Measurements from ENCODE around the gene PITPNM1. TPM values are rescaled to one million over a fixed set of nuclear protein-coding genes. Genes with fewer than 3 reads are reported as not detected.

Gene PITPNM1
- total and polyA plus RNA-seq, 2 of the 13 experiments (the other 11 are each of a cell fraction or from before 2014, with no cell fraction given): 8.2 to 8.5 TPM

- TF ChIP-seq FOXO4 (CRISPR knock-in tag; conservative IDR thresholded peaks at IDR 0.05): no peak
- no peak for TF ChIP-seq KIAA2018 (CRISPR knock-in tag; IDR thresholded peaks at IDR 0.05; ENCODE audit: borderline replicate concordance)
- no peak for TF ChIP-seq ZFP36 (IDR thresholded peaks at IDR 0.05; ENCODE audit: borderline replicate concordance, low read depth, low read length, partially characterized antibody)
- no peak for TF ChIP-seq REL (CRISPR knock-in tag; conservative IDR thresholded peaks at IDR 0.05)
- no peak for TF ChIP-seq NFKBIZ (CRISPR knock-in tag; IDR thresholded peaks at IDR 0.05)
- no peak for TF ChIP-seq MAZ (IDR thresholded peaks at IDR 0.05; ENCODE audit: borderline replicate concordance, low read depth, low read length)
- no peak for TF ChIP-seq MAZ (CRISPR knock-in tag; IDR thresholded peaks at IDR 0.05; ENCODE audit: low read depth)
- TF ChIP-seq ZBTB8A (CRISPR knock-in tag; IDR thresholded peaks at IDR 0.05; ENCODE audit: borderline replicate concordance, low read depth): no peak
- no peak for TF ChIP-seq ZBTB33 (CRISPR knock-in tag; IDR thresholded peaks at IDR 0.05)
- TF ChIP-seq HES4 (CRISPR knock-in tag; IDR thresholded peaks at IDR 0.05; ENCODE audit: borderline replicate concordance): no peak
- no peak for TF ChIP-seq CSRNP1 (CRISPR knock-in tag; IDR thresholded peaks at IDR 0.05)
- no peak for TF ChIP-seq ARNTL (CRISPR knock-in tag; IDR thresholded peaks at IDR 0.05)
- no peak for TF ChIP-seq MEIS2 (CRISPR knock-in tag; IDR thresholded peaks at IDR 0.05)
- TF ChIP-seq SSRP1 (CRISPR knock-in tag; IDR thresholded peaks at IDR 0.05): no peak
- no peak for TF ChIP-seq EED (CRISPR knock-in tag; IDR thresholded peaks at IDR 0.05)
- TF ChIP-seq ZNF674 (CRISPR knock-in tag; IDR thresholded peaks at IDR 0.05; ENCODE audit: low read depth): no peak
Measured at GRCh38 chr11:67463680-67464410, 41.3 kb downstream of the PITPNM1 start (continued).

Measured in HepG2 (cell line).